ENCODE measurements around the gene ZNF662.
A peak's percentile ranks its signal among the peaks of the same experiment; 100 is the strongest.
"Not testable (repeated sequence)": the region's sequence is repeated elsewhere in the genome, so short reads cannot be mapped to it uniquely, and the experiment has no call there.

Gene ZNF662

DNA sequence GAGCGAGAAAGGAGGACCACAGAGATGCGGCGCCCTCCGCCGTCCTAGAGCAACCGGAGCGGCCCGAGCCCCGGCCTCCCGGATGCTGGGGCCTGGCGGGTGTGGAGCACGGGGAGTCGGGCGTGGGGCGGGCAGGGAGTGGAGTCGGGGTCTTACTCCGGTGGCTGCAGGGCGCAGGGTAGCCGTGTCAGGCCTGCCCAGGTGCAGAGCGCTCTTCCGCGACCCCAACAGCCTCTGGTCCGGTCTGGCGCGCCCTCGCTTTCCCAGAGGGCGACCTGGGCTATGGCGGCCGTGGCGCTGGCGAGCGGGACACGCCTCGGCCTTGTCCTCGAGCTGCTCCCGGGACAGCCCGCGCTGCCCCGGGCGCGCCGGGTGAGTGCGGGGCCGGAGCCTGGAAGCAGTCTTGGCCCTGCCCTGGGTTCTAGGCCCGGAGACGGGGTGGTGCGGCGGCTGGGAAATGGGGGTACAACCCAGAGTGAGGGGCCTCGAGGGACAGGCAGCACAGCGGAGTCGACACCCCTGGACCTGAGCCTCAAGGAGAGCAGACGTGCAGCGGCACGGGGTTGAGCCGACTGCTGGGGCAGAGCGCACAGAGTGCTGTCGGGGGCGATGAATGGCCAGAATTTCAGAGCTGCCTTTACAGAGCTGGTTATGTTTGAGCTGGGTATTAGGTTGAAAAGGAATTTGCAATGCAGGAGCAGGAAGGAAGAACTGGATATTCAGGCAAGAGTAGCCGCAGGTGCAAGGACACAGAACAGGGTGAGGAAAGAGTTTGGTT lies at the start of gene ZNF662:
ZNF662 (plus strand) TSS at position 73 of the 778 bp plus-strand sequence. CDS start 1,973 bp downstream, outside the sequence.
- peak; percentile 57 for DNase-seq (ENCODE audit: low spot score)

DNA sequence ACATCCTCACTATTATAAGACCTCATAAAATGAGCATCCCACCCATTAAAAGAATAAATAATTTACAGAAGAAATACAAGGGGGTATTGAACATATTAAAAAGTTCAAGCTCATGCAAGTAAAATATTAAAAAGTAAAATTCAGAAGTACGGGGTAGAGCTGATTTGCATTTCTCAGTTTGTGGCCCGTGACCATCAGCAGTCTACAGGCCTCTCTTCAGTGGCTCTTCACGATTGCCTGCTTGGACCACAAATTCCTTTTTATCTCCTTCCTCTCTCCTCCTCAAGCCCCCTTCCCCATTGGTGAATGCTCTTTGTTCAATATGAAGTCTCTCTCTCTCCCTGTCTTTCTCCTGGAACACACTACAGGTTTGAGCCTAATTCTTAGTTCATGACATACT lies 49.4 kb upstream of the ZNF662 start:
- no peak for DNase-seq (ENCODE audit: low spot score)

- no peak for DNase-seq (ENCODE audit: low spot score)
Measured at GRCh38 chr3:42864321-42864950, 41.5 kb upstream of the ZNF662 start.

DNA sequence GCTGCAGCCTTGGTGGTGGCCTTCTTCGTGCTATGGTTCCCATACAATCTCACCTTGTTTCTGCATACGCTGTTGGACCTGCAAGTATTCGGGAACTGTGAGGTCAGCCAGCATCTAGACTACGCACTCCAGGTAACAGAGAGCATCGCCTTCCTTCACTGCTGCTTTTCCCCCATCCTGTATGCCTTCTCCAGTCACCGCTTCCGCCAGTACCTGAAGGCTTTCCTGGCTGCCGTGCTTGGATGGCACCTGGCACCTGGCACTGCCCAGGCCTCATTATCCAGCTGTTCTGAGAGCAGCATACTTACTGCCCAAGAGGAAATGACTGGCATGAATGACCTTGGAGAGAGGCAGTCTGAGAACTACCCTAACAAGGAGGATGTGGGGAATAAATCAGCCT lies 40.7 kb upstream of the ZNF662 start:
- no peak for DNase-seq (ENCODE audit: low spot score)

- no peak for DNase-seq (ENCODE audit: low spot score)
Measured at GRCh38 chr3:42867138-42867537, 38.8 kb upstream of the ZNF662 start.

DNA sequence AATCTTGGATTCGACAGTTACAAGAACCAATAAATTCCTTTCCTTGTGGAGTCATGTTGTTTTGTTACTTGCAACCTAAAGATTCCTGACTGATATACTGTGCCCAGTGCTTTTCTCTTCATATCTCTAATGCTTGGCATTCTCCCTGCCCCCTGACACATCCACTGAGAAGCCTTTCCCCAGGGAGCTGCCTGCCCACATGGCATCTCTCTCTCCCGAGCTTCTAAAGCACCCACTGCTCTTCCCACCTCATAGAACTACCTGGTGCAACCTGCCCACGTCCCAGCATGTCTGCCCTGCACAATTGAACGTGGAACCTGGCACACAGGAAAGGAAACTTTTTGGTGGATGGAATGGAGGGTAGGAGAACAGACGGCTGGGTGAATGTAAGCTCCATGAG lies 37.1 kb upstream of the ZNF662 start:
- no peak for DNase-seq (ENCODE audit: low spot score)

DNA sequence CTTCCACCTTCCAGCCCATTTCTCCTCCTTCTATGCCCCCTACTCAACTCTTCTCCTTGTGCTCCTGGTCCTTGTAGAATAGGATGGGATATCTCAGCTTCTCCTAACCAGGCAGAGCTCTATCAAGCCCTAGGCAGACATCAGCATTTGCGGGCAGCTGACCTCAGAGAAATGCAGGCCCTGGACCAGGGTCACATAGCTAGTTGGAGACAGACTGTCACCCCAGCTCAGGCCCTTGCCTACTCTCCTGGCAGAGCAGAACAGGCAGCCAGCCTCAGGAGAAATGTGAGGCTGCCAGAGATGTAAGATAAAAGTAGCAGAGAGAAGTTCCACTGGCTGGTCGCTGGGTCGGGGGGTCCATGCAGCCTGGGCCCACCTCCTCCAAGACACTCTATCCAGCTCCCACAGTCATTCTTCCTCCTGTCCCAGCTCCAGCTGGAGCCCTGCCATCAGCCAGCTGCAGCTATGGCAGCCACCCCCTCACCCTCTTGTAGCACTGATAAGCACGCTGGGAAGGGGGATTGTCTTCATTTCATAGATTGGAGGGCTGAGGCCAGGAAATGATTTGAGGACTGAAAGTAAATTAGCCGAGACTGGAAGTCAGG lies 34.2 kb upstream of the ZNF662 start:
- no peak for DNase-seq (ENCODE audit: low spot score)

GRCh38 chr3:42872718-42873117 lies 33.2 kb upstream of the ZNF662 start:
- DNase-seq (ENCODE audit: low spot score) = no peak

GRCh38 chr3:42873221-42873982 lies 32.5 kb upstream of the ZNF662 start:
- DNase-seq (ENCODE audit: low spot score) = no peak

DNA sequence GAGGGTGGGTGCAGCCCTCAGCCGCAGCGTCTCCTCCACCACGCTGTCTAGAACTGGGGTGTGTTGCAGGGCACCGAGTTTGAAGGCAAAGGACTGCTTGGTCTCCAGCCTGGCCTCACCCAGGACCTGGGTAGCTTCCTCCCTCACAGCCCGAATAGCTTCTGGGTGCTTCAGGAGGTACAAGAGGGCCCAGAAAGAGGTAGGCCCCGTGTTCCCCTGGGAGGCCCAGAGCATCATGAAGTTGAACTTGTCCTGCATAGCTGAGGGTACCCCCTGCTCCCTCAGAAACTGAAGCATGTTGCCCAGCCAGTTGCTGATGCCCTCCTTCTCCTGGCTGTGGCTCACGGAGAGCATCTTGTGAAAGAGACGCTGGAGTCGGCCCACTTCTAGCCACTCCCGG lies 31.2 kb upstream of the ZNF662 start:
- no peak for DNase-seq (ENCODE audit: low spot score)

DNA sequence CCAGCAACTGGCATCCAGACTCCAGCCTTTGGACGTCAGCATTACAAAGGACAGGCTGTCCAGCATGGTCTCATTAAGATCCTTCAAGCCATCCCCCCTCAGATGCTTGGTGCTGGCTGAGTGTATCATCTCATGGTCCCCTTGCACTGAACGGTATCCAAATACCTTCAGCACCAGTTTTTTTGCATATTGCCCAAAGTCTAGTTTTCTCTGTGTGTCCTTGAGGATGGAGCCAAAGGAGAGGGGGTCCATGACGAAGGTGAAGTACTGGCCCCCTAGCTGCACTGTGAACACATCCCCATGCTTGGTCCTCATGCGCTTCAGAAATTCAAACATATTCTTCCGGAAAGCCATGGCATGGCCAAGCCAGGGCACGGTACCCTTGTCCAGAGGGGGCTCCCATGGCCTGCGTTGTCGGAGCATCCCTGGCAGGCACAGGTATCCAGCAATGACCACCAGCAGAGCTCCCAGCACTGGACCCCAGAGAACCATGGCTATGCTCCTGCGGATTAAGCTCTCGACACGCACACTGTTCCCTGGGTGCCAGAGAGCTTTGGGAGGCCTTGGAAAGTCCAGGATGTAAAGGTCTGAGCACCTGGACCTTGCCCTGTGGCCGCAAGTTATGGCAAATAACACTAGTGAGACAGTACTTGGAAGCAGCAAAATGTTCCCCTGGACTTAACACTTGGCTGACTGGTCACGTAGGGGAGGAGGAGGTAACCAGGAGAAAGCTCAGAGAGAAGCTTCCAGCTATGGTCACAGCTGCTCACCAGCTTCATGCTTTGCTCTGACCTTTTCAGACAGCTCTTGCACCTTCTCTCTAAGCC lies 30.4 kb upstream of the ZNF662 start, which contains the start of gene CYP8B1:
CYP8B1 (minus strand) TSS at position 555 of the 827 bp plus-strand sequence; CDS start at position 492, 63 bp downstream.
- DNase-seq (ENCODE audit: low spot score) = no peak

GRCh38 chr3:42876401-42876800 lies 29.5 kb upstream of the ZNF662 start:
- no peak for DNase-seq (ENCODE audit: low spot score)

- DNase-seq (ENCODE audit: low spot score) = no peak
Measured at GRCh38 chr3:42876940-42877720, 28.8 kb upstream of the ZNF662 start.

DNA sequence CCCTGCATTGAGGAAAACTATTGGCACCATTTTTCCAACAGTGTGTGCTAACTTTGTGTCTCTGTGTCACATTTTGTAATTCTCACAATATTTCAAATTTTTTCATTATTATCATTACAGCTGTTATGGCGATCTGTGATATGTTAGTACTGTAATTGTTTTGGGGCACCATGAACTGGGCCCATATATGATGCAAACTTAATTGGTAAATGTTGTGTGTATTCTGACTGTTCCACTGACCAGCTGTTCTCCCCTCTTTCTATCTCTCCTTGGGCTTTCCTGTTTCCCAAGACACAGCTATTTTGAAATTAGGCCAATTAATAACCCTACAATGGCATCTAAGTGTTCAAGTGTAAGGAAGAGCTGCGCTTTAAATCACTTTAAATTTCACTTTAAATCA lies 28.1 kb upstream of the ZNF662 start:
- DNase-seq (ENCODE audit: low spot score) = no peak

- DNase-seq (ENCODE audit: low spot score) = no peak
Measured at GRCh38 chr3:42880183-42880582, 25.8 kb upstream of the ZNF662 start.

- DNase-seq (ENCODE audit: low spot score) = peak; percentile 92
Measured at GRCh38 chr3:42880601-42881451, 25.1 kb upstream of the ZNF662 start.

DNA sequence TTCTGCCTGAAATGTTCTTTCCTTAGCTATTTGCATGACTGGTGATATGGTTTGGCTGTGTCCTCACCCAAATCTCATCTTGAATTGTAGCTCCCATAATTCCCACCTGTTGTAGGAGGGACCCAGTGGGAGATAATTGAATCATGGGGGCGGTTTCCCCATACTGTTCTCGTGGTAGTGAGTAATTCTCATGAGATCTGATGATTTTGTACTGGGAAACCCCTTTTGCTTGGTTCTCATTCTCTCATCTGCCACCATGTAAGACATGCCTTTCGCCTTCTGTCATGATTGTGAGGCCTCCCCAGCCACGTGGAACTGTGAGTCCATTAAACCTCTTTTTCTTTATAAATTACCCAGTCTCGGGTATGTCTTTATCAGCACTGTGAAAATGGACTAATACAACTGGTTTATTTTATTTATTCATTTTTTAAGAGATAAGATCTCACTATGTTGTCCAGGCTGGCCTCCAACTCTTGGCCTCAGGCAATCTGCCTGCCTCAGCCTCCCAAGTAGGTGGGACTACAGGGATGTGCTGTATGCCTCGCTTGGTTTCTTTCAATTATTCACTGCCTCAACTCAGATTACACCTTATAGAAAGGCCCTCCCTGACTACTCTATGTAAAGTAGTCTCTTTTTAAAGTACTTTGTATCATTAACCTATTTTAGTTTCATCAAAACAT lies 22.6 kb upstream of the ZNF662 start:
- not testable (repeated sequence) for DNase-seq (ENCODE audit: low spot score)

DNA sequence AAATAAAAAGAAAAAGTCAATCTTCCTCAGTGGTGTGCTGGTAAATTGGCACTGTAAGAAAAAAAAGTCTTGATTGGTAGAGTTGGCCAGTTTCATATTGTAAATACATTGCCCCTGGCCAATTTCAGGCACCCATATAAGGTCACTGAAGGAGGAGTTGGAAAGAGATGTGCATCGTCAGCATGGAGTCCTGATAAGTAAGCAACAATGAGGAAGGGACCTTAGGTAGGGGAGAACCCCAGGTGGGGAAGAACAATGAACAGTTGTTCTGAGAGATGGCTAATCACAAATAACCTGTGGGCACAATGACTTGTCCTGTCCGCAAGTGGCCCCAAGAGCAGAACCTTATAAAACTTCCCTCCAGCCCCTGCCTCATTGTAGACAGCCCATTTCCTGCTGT lies 21.6 kb upstream of the ZNF662 start:
- DNase-seq (ENCODE audit: low spot score) = no peak

GRCh38 chr3:42886294-42886822 lies 19.6 kb upstream of the ZNF662 start:
- no peak for DNase-seq (ENCODE audit: low spot score)
